22Rv1 (cell line): Measurements from ENCODE around the gene WDR87.

ENCODE experiments used
- ZFX ChIP-seq: fragments of 450-650 bp; IDR thresholded peaks from 2 replicates; pipeline ENCODE4 v1.6.1; 2017; ENCODE audit warnings: antibody characterized with exemption, borderline replicate concordance
- TF ChIP-seq, protein P1 (sequence below): fragments of 450-650 bp; IDR thresholded peaks from 2 replicates; pipeline ENCODE4 v1.5.1; 2017; ENCODE audit warnings: mild to moderate bottlenecking

DNA sequence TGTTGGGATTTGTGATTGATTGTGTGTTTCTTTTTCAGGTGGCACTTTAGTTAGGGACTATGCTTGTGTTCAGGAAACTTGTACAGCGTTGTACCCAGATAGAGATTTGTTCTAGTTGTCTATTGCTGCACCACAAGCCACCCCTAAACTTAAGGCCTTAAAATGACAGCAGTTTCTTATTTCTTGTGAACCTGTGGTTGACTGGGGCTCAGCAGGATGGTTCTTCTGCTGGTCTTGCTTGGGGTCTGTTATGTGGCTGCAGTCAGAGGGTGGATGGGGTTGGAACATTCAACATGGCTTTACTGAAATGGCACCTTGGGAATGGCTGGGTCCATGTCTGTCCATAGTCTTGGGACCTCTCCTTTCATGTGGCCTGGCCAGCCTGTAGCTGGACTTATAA is 28.9 kb upstream of the WDR87 start:
- TF ChIP-seq, protein P1, sequence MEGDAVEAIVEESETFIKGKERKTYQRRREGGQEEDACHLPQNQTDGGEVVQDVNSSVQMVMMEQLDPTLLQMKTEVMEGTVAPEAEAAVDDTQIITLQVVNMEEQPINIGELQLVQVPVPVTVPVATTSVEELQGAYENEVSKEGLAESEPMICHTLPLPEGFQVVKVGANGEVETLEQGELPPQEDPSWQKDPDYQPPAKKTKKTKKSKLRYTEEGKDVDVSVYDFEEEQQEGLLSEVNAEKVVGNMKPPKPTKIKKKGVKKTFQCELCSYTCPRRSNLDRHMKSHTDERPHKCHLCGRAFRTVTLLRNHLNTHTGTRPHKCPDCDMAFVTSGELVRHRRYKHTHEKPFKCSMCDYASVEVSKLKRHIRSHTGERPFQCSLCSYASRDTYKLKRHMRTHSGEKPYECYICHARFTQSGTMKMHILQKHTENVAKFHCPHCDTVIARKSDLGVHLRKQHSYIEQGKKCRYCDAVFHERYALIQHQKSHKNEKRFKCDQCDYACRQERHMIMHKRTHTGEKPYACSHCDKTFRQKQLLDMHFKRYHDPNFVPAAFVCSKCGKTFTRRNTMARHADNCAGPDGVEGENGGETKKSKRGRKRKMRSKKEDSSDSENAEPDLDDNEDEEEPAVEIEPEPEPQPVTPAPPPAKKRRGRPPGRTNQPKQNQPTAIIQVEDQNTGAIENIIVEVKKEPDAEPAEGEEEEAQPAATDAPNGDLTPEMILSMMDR = no peak
- no peak for TF ChIP-seq ZFX
